ENCODE results near the gene ARCN1.

ARCN1 gene

GRCh38 chr11:118628031-118628430 lies 55.8 kb downstream of the ARCN1 start:
- H3K27ac ChIP-seq, result no peak overlapping the region
- TF ChIP-seq CTCF (conservative IDR thresholded peaks at IDR 0.05), result no peak

GRCh38 chr11:118628432-118628831 lies 56.2 kb downstream of the ARCN1 start:
- no peak for TF ChIP-seq CTCF (conservative IDR thresholded peaks at IDR 0.05)
- no peak overlapping the region for H3K27ac ChIP-seq

DNA sequence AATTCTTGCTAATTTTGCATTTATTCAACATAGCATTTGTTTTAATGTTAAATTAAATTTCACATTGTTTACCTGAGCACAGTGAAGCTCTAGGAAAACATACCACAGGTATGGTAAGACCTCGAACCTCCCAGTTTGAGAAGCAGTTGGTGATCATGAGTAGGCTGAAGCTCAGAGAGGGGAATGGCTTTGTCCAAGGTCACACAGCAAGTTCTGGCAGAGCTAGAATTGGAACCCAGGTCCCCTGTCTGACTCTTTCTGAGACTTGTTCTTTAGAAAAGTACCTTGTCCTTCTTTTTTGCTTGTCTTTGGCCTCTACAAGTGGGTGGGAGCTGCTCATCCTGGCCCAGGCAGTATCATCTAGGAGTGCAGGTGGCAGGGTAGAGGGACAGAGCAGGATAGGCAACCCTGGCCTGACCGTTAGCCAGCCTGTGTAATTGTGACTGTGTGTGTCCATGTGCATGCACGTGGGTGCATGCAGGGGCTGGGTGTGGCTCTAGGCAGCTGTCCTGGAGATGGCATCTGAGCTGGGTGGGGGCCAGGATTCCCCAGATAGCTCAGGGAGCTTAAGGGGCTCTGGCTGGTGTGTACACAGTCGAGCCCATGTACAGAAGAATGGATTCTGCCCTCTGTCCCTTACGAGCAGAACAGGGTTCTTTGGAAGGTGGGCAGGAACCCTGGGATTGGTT lies 56.8 kb downstream of the ARCN1 start:
- no peak for TF ChIP-seq CTCF (conservative IDR thresholded peaks at IDR 0.05)
- H3K27ac ChIP-seq, result no peak overlapping the region

GRCh38 chr11:118629761-118630661 lies 57.8 kb downstream of the ARCN1 start:
- H3K27ac ChIP-seq, result no peak overlapping the region
- TF ChIP-seq CTCF (conservative IDR thresholded peaks at IDR 0.05), result no peak

GRCh38 chr11:118631142-118631909 lies 59.1 kb downstream of the ARCN1 start:
- H3K27ac ChIP-seq, result no peak overlapping the region
- TF ChIP-seq CTCF (conservative IDR thresholded peaks at IDR 0.05), result no peak

GRCh38 chr11:118632577-118633318 lies 60.5 kb downstream of the ARCN1 start:
- H3K27ac ChIP-seq, result no peak overlapping the region
- no peak for TF ChIP-seq CTCF (conservative IDR thresholded peaks at IDR 0.05)
